ENCODE data around the gene ACTRT2. TPM values are rescaled to one million over a fixed set of nuclear protein-coding genes. Genes with fewer than 3 reads are reported as not detected.

The ACTRT2 gene
- total and polyA plus RNA-seq, 10 of the 15 experiments (the other 5 are each of a cell fraction or from before 2014, with no cell fraction given) = not detected

DNA sequence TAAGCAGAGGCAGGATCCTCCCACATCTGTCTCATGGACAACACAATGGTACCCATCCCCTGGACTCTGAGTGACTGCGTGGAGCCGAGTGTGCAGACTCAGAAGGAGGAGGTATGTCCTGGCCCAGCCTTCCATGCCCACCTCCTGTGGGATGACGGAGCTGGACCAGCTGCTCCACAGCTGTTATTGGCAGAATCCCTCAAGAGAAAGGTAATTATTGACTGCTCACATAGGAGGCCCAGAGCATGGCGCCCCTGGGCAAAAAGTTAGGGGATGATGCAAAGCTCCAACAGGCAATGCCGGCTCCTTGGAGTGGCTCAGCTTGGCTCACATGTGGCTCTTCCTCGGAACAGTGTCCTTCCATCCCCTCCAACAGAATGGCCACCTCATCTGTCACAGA, 12.2 kb upstream of the ACTRT2 start:
- Histone ChIP-seq H3K9ac (ENCODE audit: control insufficient read depth, insufficient read depth, low read length) (no peak overlapping the region), H2AFZ (ENCODE audit: control insufficient read depth, low read depth, low read length) (no peak overlapping the region), H3K27ac (ENCODE audit: control insufficient read depth, insufficient read depth) (no peak overlapping the region), H3K4me2 (ENCODE audit: control insufficient read depth, insufficient read depth) (no peak overlapping the region), H3K9me3 (replicated peaks; ENCODE audit: control insufficient read depth, insufficient read depth, low read length) (no peaks in the 10 kb centered on the region; the same call in 2 of the 3 replicates), H4K20me1 (ENCODE audit: control insufficient read depth, insufficient read depth) (no peaks in the 10 kb centered on the region), H3K4me3 (no peak overlapping the region), H3K36me3 (ENCODE audit: control insufficient read depth in 2 of 2, insufficient read depth in 2 of 2, low read length in 1 of 2) (no peaks in the 10 kb centered on the region), H3K27me3 (replicated peaks in 1 of 2; ENCODE audit: control insufficient read depth in 2 of 2, insufficient read depth in 2 of 2, low read length in 1 of 2) (no peaks in the 10 kb centered on the region), H3K4me1 (ENCODE audit: control insufficient read depth, insufficient read depth, low read length) (no peaks in the 10 kb centered on the region), H3K79me2 (ENCODE audit: control insufficient read depth, insufficient read depth, low read length) (no peaks in the 10 kb centered on the region)
- WGBS (ENCODE audit: insufficient coverage, insufficient replicate concordance, low lambda C conversion rate, missing lambda C conversion rate) = 19% methylated on average over 6 of the region's 6 CpGs
- ChIA-PET RAD21 (ENCODE audit: unreplicated experiment) (no interaction called here), POLR2A (no interaction called here), CTCF (no interaction called here), SMC1A (ENCODE audit: uncharacterized antibody, unreplicated experiment) (no interaction called here)
- in situ Hi-C loops (cut with MboI) (no loop called here), intact Hi-C loops (cut with micrococcal nuclease; ENCODE audit: unreplicated experiment) (no loop called here)
- ATAC-seq (no peak), DNase-seq (ENCODE audit: low read depth, low spot score) (no peak), FAIRE-seq (no peak)
- no TSS peak for BruUV-seq (replicated peaks)
- TF ChIP-seq PAX8 (IDR thresholded peaks at IDR 0.05) = no peak
- no peak for TF ChIP-seq FOS (IDR thresholded peaks at IDR 0.05; ENCODE audit: borderline replicate concordance, extremely low read depth, insufficient read length)
- TF ChIP-seq LARP7 (IDR thresholded peaks at IDR 0.05) = no peak
- TF ChIP-seq, protein P1, sequence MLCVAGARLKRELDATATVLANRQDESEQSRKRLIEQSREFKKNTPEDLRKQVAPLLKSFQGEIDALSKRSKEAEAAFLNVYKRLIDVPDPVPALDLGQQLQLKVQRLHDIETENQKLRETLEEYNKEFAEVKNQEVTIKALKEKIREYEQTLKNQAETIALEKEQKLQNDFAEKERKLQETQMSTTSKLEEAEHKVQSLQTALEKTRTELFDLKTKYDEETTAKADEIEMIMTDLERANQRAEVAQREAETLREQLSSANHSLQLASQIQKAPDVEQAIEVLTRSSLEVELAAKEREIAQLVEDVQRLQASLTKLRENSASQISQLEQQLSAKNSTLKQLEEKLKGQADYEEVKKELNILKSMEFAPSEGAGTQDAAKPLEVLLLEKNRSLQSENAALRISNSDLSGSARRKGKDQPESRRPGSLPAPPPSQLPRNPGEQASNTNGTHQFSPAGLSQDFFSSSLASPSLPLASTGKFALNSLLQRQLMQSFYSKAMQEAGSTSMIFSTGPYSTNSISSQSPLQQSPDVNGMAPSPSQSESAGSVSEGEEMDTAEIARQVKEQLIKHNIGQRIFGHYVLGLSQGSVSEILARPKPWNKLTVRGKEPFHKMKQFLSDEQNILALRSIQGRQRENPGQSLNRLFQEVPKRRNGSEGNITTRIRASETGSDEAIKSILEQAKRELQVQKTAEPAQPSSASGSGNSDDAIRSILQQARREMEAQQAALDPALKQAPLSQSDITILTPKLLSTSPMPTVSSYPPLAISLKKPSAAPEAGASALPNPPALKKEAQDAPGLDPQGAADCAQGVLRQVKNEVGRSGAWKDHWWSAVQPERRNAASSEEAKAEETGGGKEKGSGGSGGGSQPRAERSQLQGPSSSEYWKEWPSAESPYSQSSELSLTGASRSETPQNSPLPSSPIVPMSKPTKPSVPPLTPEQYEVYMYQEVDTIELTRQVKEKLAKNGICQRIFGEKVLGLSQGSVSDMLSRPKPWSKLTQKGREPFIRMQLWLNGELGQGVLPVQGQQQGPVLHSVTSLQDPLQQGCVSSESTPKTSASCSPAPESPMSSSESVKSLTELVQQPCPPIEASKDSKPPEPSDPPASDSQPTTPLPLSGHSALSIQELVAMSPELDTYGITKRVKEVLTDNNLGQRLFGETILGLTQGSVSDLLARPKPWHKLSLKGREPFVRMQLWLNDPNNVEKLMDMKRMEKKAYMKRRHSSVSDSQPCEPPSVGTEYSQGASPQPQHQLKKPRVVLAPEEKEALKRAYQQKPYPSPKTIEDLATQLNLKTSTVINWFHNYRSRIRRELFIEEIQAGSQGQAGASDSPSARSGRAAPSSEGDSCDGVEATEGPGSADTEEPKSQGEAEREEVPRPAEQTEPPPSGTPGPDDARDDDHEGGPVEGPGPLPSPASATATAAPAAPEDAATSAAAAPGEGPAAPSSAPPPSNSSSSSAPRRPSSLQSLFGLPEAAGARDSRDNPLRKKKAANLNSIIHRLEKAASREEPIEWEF (IDR thresholded peaks at IDR 0.05; ENCODE audit: insufficient replicate concordance, low read depth, low read length) = no peak
- TF ChIP-seq SPI1 (IDR thresholded peaks at IDR 0.05; ENCODE audit: borderline replicate concordance, insufficient read depth, low read depth, low read length) = no peak
- TF ChIP-seq, protein P2, sequence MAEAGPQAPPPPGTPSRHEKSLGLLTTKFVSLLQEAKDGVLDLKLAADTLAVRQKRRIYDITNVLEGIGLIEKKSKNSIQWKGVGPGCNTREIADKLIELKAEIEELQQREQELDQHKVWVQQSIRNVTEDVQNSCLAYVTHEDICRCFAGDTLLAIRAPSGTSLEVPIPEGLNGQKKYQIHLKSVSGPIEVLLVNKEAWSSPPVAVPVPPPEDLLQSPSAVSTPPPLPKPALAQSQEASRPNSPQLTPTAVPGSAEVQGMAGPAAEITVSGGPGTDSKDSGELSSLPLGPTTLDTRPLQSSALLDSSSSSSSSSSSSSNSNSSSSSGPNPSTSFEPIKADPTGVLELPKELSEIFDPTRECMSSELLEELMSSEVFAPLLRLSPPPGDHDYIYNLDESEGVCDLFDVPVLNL (IDR thresholded peaks at IDR 0.05; ENCODE audit: low read depth, low read length) = no peak
- no peak for TF ChIP-seq CEBPZ (IDR thresholded peaks at IDR 0.05; ENCODE audit: low read depth, low read length)
- TF ChIP-seq MYC (IDR thresholded peaks at IDR 0.05; ENCODE audit: insufficient read depth, insufficient read length, insufficient replicate concordance, low read length, severe bottlenecking) = no peak
- no peak for TF ChIP-seq USF1 (IDR thresholded peaks at IDR 0.05; ENCODE audit: borderline replicate concordance, extremely low read length, insufficient read depth, low read depth, low read length)
- TF ChIP-seq NBN (IDR thresholded peaks at IDR 0.05) = no peak
- TF ChIP-seq IRF4 (IDR thresholded peaks at IDR 0.05; ENCODE audit: low read depth, low read length) = no peak
- no peak for TF ChIP-seq EP300 (IDR thresholded peaks at IDR 0.05; ENCODE audit: borderline replicate concordance in 1 of 2, control insufficient read depth in 1 of 2, low read depth in 2 of 2, low read length in 2 of 2)

Measured in GM12878 (cell line).